Activated T-cell treated with anti-CD3 and anti-CD28 coated beads, Interleukin-2, amount 50 U/mL, for 48 hours (primary cell): ENCODE measurements around the gene CERS3.

Experiments
- DNase-seq, 2 experiments: peaks; one replicate each; pipeline ENCODE4 v3.0.0-alpha.2; 2020

Gene CERS3

GRCh38 chr15:100373120-100373896 is 155.4 kb downstream of the CERS3 start:
- no peak for DNase-seq

GRCh38 chr15:100372739-100373119 is 156.0 kb downstream of the CERS3 start:
- DNase-seq, result no peak

GRCh38 chr15:100355342-100355741 is 173.4 kb downstream of the CERS3 start:
- no peak for DNase-seq

GRCh38 chr15:100353449-100353848 is 175.3 kb downstream of the CERS3 start:
- DNase-seq, result no peak

GRCh38 chr15:100350434-100351226 is 178.1 kb downstream of the CERS3 start:
- DNase-seq, result no peak
